GM21619 (cell line): ENCODE results near the gene OR2V2.

Experiments
- ATAC-seq: cut with Tn5 transposase; IDR thresholded peaks from one replicate; pipeline ENCODE4 v1.9.1; 2021; ENCODE audit not compliant: unreplicated experiment

Gene OR2V2

DNA sequence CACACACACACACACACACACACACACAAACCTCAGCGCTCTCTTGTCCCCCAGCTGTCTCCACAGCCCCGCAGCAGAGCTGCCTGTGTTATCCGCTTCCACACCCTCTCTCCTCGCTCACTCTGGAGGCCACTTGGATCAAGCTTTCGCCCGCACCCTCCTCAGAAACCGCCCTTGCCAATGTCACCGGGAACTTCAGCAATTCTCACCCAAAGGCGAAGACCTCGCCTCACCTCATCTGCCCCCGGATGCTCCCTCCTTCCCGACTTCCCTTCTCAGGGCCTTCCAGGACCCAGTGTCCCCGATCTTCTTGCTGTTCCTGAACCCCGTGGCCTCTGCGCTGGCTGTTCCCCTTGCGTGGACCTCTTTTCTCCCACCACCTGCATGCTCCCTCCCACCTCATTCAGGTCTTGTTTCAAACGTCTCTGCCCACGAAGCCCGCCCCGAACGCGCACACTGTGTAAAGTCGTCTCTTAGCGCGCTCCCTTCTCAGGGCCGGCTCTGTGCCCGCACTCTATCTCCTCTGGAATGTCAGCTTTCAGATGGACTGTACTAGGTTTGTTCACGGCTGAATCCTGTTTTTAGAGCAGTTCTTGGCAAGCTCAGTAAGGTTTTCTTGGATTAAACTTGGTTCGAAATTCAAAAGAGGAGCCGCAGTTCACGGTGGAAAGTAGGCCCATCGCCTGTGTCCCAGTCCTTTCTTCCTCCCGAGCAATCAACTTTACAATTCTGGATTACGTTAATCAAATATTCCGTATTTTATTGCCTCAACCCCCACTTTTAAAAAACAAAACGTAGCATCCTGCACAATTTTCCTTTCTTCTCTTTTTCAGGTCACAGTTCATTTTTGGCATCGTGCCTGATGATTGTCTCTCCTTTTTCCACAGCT is 58.6 kb downstream of the OR2V2 start:
- no peak for ATAC-seq

DNA sequence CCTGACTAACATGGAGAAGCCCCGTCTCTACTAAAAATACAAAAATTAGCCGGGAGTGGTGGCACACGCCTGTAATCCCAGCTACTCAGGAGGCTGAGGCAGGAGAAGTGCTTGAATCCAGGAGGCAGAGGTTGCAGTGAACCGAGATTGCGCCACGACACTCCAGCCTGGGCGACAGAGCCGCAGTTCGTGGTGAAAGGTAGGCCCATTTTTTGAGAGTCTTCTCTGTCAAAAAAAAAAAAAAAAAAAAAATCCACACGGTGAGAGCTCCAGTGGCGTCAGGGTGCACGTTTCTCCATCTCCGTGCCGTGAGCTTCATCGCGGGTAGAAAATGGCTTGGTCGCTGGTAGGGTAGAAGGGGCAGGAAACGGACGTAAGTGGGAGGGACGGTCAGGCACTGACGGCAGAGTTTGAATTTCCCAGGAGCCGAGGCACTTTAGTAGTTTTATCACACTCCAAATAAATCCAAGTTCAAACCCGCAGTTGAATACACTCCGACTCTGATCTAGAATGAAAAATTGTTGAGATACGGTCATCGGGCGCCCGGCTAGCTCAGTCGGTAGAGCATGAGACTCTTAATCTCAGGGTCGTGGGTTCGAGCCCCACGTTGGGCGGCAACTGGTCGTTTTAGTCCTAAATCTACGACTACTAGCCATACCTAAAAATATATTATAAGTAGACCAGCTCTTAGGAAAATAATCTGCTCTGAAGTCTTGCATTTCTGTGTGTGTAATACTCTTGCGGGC is 60.0 kb downstream of the OR2V2 start:
- ATAC-seq: peak; percentile 33

DNA sequence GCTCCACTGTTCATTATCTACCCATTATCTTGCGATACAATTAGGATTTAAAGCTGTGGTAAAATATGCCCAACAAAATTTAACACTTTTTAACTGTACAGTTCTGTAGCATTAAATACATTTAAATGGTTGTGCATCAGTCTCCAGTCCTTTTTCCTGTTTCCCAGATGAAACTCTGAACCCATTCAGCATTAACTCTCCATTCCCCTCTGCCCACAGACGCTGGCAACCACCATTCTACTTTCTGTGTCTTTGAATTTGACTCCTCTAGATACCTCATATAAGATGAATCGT is 60.5 kb downstream of the OR2V2 start:
- ATAC-seq: no peak
